HepG2 (cell line): Measurements from ENCODE around the gene TRIM8. TPM values are rescaled to one million over a fixed set of nuclear protein-coding genes. Genes with fewer than 3 reads are reported as not detected.

Source experiments
- AKAP8 ChIP-seq: sonication (generic); formaldehyde crosslinking; IDR thresholded peaks from 2 replicates; pipeline ENCODE4 v1.5.1; 2020; ENCODE audit warnings: mild to moderate bottlenecking, missing genetic modification reagents
- ARID2 ChIP-seq: sonication (generic); formaldehyde crosslinking; IDR thresholded peaks from 2 replicates; pipeline ENCODE4 v1.8.1; 2022; ENCODE audit warnings: mild to moderate bottlenecking, missing genetic modification reagents, borderline replicate concordance
- ASH2L ChIP-seq: fragments of 300-600, 200-600 bp; sonication (generic); IDR thresholded peaks from 2 replicates; pipeline ENCODE4 v1.7.0; 2017; ENCODE audit warnings: low read depth, mild to moderate bottlenecking, moderate library complexity, mixed read lengths, low read length; ENCODE audit not compliant: insufficient read length
- CREB3 ChIP-seq: sonication (generic); formaldehyde crosslinking; IDR thresholded peaks from 2 replicates; pipeline ENCODE4 v1.5.0; 2020; ENCODE audit warnings: missing genetic modification reagents
- CSRNP1 ChIP-seq: sonication (generic); formaldehyde crosslinking; IDR thresholded peaks from 2 replicates; pipeline ENCODE4 v1.8.1; 2023; ENCODE audit warnings: mild to moderate bottlenecking, missing genetic modification reagents
- E2F1 ChIP-seq: sonication (generic); formaldehyde crosslinking; IDR thresholded peaks from 2 replicates; pipeline ENCODE4 v1.5.0; 2020; ENCODE audit warnings: missing genetic modification reagents
- E2F2 ChIP-seq: sonication (generic); formaldehyde crosslinking; IDR thresholded peaks from 2 replicates; pipeline ENCODE4 v1.4.0; 2020; ENCODE audit warnings: missing genetic modification reagents, borderline replicate concordance
- HNRNPUL1 ChIP-seq: fragments of 200-400 bp; formaldehyde crosslinking; IDR thresholded peaks from 2 replicates; pipeline ENCODE4 v1.6.1; 2017; ENCODE audit warnings: low read depth, mild to moderate bottlenecking, low read length, moderate library complexity
- KDM5A ChIP-seq: fragments of 200-600 bp; sonication (generic); IDR thresholded peaks from 2 replicates; pipeline ENCODE4 v1.7.0; 2018; ENCODE audit warnings: antibody characterized with exemption, mild to moderate bottlenecking, low read length, borderline replicate concordance
- MTERF4 ChIP-seq: sonication (generic); formaldehyde crosslinking; IDR thresholded peaks from 2 replicates; pipeline ENCODE4 v1.8.0; 2023; ENCODE audit warnings: mild to moderate bottlenecking, missing genetic modification reagents
- NCOA1 ChIP-seq: sonication (generic); formaldehyde crosslinking; IDR thresholded peaks from 2 replicates; pipeline ENCODE4 v1.9.0; 2021; ENCODE audit warnings: missing genetic modification reagents
- NCOR1 ChIP-seq: fragments of 200-600 bp; sonication (generic); IDR thresholded peaks from 2 replicates; pipeline ENCODE4 v1.7.0; 2017; ENCODE audit warnings: antibody characterized with exemption, low read length, borderline replicate concordance
- PPARG ChIP-seq: conservative IDR thresholded peaks from 2 replicates; pipeline ENCODE4 v1.6.1; 2016; ENCODE audit warnings: missing biosample characterization, missing genetic modification reagents
- RXRA ChIP-seq: sonication (generic); formaldehyde crosslinking; IDR thresholded peaks from 2 replicates; pipeline ENCODE4 v1.5.1; 2020; ENCODE audit warnings: missing genetic modification reagents
- SETDB1 ChIP-seq: sonication (generic); formaldehyde crosslinking; IDR thresholded peaks from 2 replicates; pipeline ENCODE4 v1.5.1; 2020; ENCODE audit warnings: missing genetic modification reagents, mild to moderate bottlenecking, borderline replicate concordance
- SRF ChIP-seq: IDR thresholded peaks from 2 replicates; pipeline ENCODE4 v1.6.1; 2011; ENCODE audit warnings: mild to moderate bottlenecking, low read depth, low read length, moderate library complexity
- TBP ChIP-seq: sonication (generic); formaldehyde crosslinking; IDR thresholded peaks from 2 replicates; pipeline ENCODE4 v1.5.0; 2020; ENCODE audit warnings: missing genetic modification reagents
- ZBTB21 ChIP-seq: sonication (generic); formaldehyde crosslinking; IDR thresholded peaks from 2 replicates; pipeline ENCODE4 v1.4.0; 2020; ENCODE audit warnings: missing genetic modification reagents
- ZBTB26 ChIP-seq: IDR thresholded peaks from 2 replicates; pipeline ENCODE4 v1.6.1; 2016; ENCODE audit warnings: missing compliant biosample characterization, missing genetic modification reagents, borderline replicate concordance
- ZNF207 ChIP-seq: fragments of 450-650 bp; IDR thresholded peaks from 2 replicates; pipeline ENCODE4 v1.6.1; 2016; ENCODE audit warnings: antibody characterized with exemption, borderline replicate concordance
- ZNF232 ChIP-seq: sonication (generic); formaldehyde crosslinking; IDR thresholded peaks from 2 replicates; pipeline ENCODE4 v1.4.0; 2020; ENCODE audit warnings: missing genetic modification reagents, borderline replicate concordance
- ZNF3 ChIP-seq: IDR thresholded peaks from 2 replicates; pipeline ENCODE4 v1.7.0; 2017; ENCODE audit warnings: inconsistent platforms
- ZNF562 ChIP-seq: sonication (generic); formaldehyde crosslinking; IDR thresholded peaks from 2 replicates; pipeline ENCODE4 v1.8.0; 2022; ENCODE audit warnings: missing genetic modification reagents, borderline replicate concordance
- ZNF629 ChIP-seq: sonication (generic); formaldehyde crosslinking; conservative IDR thresholded peaks from 2 replicates; pipeline ENCODE4 v1.5.0; 2020; ENCODE audit warnings: missing genetic modification reagents
- ZSCAN31 ChIP-seq: sonication (generic); formaldehyde crosslinking; IDR thresholded peaks from 2 replicates; pipeline ENCODE4 v1.5.0; 2020; ENCODE audit warnings: low read depth, mild to moderate bottlenecking, missing genetic modification reagents
- polyA plus RNA-seq, 8 experiments: library from polyadenylated mRNA; depleted of rRNA in 3 of 8; stranded (reverse) in 7 of 8; unstranded in 1 of 8; fragments of >200 nt; fragmentation: Illumina TruSeq in 4 of 8; extraction: Trizol in 4 of 8; gene quantifications; 2 replicates each; pipeline versions ENCODE4 v1.2.1 to v1.2.3, GENCODE V29; 2011 to 2016; ENCODE audit warnings: low read depth in 4 of 8, missing spikeins in 1 of 8, mixed read lengths in 1 of 8; ENCODE audit not compliant: insufficient read depth in 1 of 8
- total RNA-seq, 5 experiments: library from RNA; depleted of rRNA; stranded (reverse); fragments of >200 nt; fragmentation: Illumina TruSeq; extraction: Trizol; gene quantifications; 2 replicates each; pipeline ENCODE4 v1.2.3, GENCODE V29; 2016; ENCODE audit warnings: low read depth in 1 of 5

TRIM8 gene
- total and polyA plus RNA-seq, 2 of the 13 experiments (the other 11 are each of a cell fraction or from before 2014, with no cell fraction given) = 38.9 to 66.5 TPM

- TF ChIP-seq HNRNPUL1 (no peak), TBP (no peak), ARID2 (no peak), ZNF207 (no peak), E2F2 (CRISPR knock-in tag) (no peak), RXRA (CRISPR knock-in tag) (no peak; the same call in 1 of the 2 replicates), SETDB1 (CRISPR knock-in tag) (no peak), CREB3 (CRISPR knock-in tag) (no peak), ZBTB26 (CRISPR knock-in tag) (no peak), NCOR1 (no peak), SRF (no peak), CSRNP1 (CRISPR knock-in tag) (no peak), PPARG (CRISPR knock-in tag) (no peak), KDM5A (no peak), ZSCAN31 (CRISPR knock-in tag) (no peak), AKAP8 (CRISPR knock-in tag) (no peak), ASH2L (no peak), ZBTB21 (CRISPR knock-in tag) (no peak), ZNF562 (CRISPR knock-in tag) (no peak), ZNF3 (CRISPR knock-in tag) (no peak), E2F1 (CRISPR knock-in tag) (no peak), ZNF629 (no peak), NCOA1 (CRISPR knock-in tag) (no peak), MTERF4 (CRISPR knock-in tag) (no peak), ZNF232 (CRISPR knock-in tag) (0 out of 2 replicates have a peak, but pooled peaks have one; percentile 44)
Observed at GRCh38 chr10:102645388-102645740, 1.1 kb downstream of the TRIM8 start (continued).
